ENCODE results near the gene ADCK1.

- no peak for TF ChIP-seq POLR2AphosphoS5 (IDR thresholded peaks at IDR 0.05; ENCODE audit: insufficient read depth, low read depth, low read length)
- no peak for TF ChIP-seq CTCF (IDR thresholded peaks at IDR 0.05; ENCODE audit: extremely low read depth in 1 of 2, insufficient read depth in 1 of 2, low read depth in 1 of 2, low read length in 2 of 2)
Observed at GRCh38 chr14:77864580-77864979, 64.7 kb downstream of the ADCK1 start.
